Activated effector memory CD4-positive, alpha-beta T cell treated with Interleukin-2 at 50 U/mL for 16 hours (primary cell): ENCODE measurements around the gene ANKRD62.

Experiments used
- DNase-seq: peaks from one replicate; pipeline ENCODE4 v3.0.0-alpha.2; 2020

ANKRD62 gene

GRCh38 chr18:12093520-12094257 lies at the start of gene ANKRD62:
Gene ANKRD62 (plus strand): TSS chr18:12093843. CDS start chr18:12094018, 175 bp downstream.
- DNase-seq = no peak

GRCh38 chr18:12044591-12044990 lies 49.1 kb upstream of the ANKRD62 start:
- DNase-seq = no peak

GRCh38 chr18:12046046-12046750 lies 47.4 kb upstream of the ANKRD62 start:
- no peak for DNase-seq

GRCh38 chr18:12046751-12047335 lies 46.8 kb upstream of the ANKRD62 start:
- no peak for DNase-seq

- no peak for DNase-seq
These were observed 45.4 kb upstream of the ANKRD62 start for GRCh38 chr18:12048010-12048826.

- no peak for DNase-seq
These were observed 44.8 kb upstream of the ANKRD62 start for GRCh38 chr18:12048827-12049175.

GRCh38 chr18:12049978-12050811 lies 43.4 kb upstream of the ANKRD62 start:
- DNase-seq = no peak

GRCh38 chr18:12052866-12053265 lies 40.8 kb upstream of the ANKRD62 start:
- no peak for DNase-seq

- no peak for DNase-seq
These were observed 40.4 kb upstream of the ANKRD62 start for GRCh38 chr18:12053289-12053688.

GRCh38 chr18:12056034-12056883 lies 37.4 kb upstream of the ANKRD62 start:
- no peak for DNase-seq

GRCh38 chr18:12056884-12057402 lies 36.7 kb upstream of the ANKRD62 start:
- DNase-seq = no peak

- no peak for DNase-seq
These were observed 36.1 kb upstream of the ANKRD62 start for GRCh38 chr18:12057419-12058039.

- no peak for DNase-seq
These were observed 34.1 kb upstream of the ANKRD62 start for GRCh38 chr18:12059334-12060181.

GRCh38 chr18:12060182-12060870 lies 33.3 kb upstream of the ANKRD62 start:
- no peak for DNase-seq

GRCh38 chr18:12061685-12062084 lies 32.0 kb upstream of the ANKRD62 start:
- no peak for DNase-seq

- DNase-seq = no peak
These were observed 30.7 kb upstream of the ANKRD62 start for GRCh38 chr18:12062974-12063373.

GRCh38 chr18:12064086-12064763 lies 29.4 kb upstream of the ANKRD62 start:
- DNase-seq = no peak

GRCh38 chr18:12065397-12065796 lies 28.2 kb upstream of the ANKRD62 start:
- no peak for DNase-seq
